GM12892 (cell line): ENCODE data around the gene UBASH3A.

ENCODE experiments used
- POLR2A ChIP-seq: IDR thresholded peaks from 2 replicates; pipeline ENCODE4 v1.6.1; 2011; ENCODE audit warnings: low read depth, low read length, control low read depth
- POLR2AphosphoS5 ChIP-seq: IDR thresholded peaks from 2 replicates; pipeline ENCODE4 v1.6.1; 2011; ENCODE audit warnings: low read depth, low read length, control low read depth
- TAF1 ChIP-seq: IDR thresholded peaks from 2 replicates; pipeline ENCODE4 v1.6.1; 2011; ENCODE audit warnings: low read depth, mild to moderate bottlenecking, control low read depth, low read length, borderline replicate concordance

- TF ChIP-seq POLR2A (no peak), TAF1 (no peak), POLR2AphosphoS5 (no peak)
Observed at GRCh38 chr21:42471206-42471605, 67.5 kb downstream of the UBASH3A start.
